Measurements from ENCODE around the gene SGCG.

GRCh38 chr13:23356368-23356767, 175.6 kb downstream of the SGCG start:
- no peak for TF ChIP-seq ARNTL (CRISPR knock-in tag; IDR thresholded peaks at IDR 0.05; ENCODE audit: borderline replicate concordance, low read depth)
- no peak for TF ChIP-seq ZC3H10 (CRISPR knock-in tag; IDR thresholded peaks at IDR 0.05)
- no peak for TF ChIP-seq ZFP3 (CRISPR knock-in tag; IDR thresholded peaks at IDR 0.05)
